SJCRH30 (cell line): Measurements from ENCODE around the gene KIAA0232. TPM values are rescaled to one million over a fixed set of nuclear protein-coding genes. Genes with fewer than 3 reads are reported as not detected.

ENCODE experiments used
- DNase-seq, 2 experiments: peaks; one replicate each; pipeline ENCODE4 v3.0.0-alpha.2; 2015 to 2020
- H3K27ac ChIP-seq: fragments of 250-450 bp; sonication (Bioruptor Pico); 2 replicates; pipeline ENCODE4 v1.5.1; 2020; ENCODE audit warnings: mild to moderate bottlenecking, moderate library complexity
- H3K27me3 ChIP-seq: fragments of 250-450 bp; sonication (Bioruptor Pico); 2 replicates; pipeline ENCODE4 v1.5.1; 2020; ENCODE audit warnings: mild to moderate bottlenecking, moderate library complexity
- H3K36me3 ChIP-seq: fragments of 250-450 bp; sonication (Bioruptor Pico); 2 replicates; pipeline ENCODE4 v1.5.1; 2020; ENCODE audit warnings: mild to moderate bottlenecking, moderate library complexity
- H3K4me1 ChIP-seq: fragments of 250-450 bp; sonication (Bioruptor Pico); 2 replicates; pipeline ENCODE4 v1.5.1; 2020; ENCODE audit warnings: mild to moderate bottlenecking, moderate library complexity
- H3K4me3 ChIP-seq: fragments of 250-450 bp; sonication (Bioruptor Pico); 2 replicates; pipeline ENCODE4 v1.5.1; 2020; ENCODE audit warnings: mild to moderate bottlenecking, moderate library complexity
- H3K9me3 ChIP-seq: fragments of 250-450 bp; sonication (Bioruptor Pico); replicated peaks from 2 replicates; pipeline ENCODE4 v1.5.1; 2020; ENCODE audit warnings: mild to moderate bottlenecking, moderate library complexity
- total RNA-seq: library from RNA; depleted of rRNA; stranded (reverse); fragments of >200 nt; shearing (Covaris generic); gene quantifications from 2 replicates; pipeline ENCODE4 v1.2.3, GENCODE V29; 2014; rRNA removed

The KIAA0232 gene
- total RNA-seq, 1 experiment from 2014 or later: 28.7 TPM

DNA sequence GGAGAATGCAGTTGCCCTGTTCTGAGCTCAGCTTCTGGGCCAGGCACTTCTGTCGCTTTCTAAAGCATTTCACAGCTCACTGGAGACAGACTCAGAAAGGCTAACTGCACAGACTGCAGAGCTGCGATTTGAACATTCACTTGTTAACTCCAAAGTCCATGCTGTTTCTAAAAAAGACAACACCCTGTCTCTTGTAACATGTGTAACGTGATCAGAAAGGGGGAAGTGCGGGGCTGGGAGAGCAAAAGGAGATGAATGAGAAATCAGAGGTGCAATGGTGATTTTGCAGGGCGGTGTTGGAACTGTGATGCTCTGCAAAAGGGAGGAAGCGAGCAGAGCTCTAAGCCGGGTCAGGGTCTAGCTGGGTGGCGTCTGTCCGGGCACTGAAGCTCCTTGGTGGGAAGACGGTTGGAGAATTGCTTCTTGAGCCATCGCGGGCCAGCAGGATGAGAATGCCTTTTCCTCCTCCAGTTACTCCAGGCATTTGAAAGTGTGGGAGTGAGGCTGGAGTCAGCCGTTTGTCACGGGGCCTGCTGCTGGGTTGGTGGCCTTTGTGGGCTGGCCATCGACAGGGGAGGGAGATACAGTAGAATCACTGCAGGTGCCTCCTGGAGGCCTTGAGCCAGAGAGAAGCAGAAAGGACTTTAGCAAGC lies 147.4 kb downstream of the KIAA0232 start:
- Histone ChIP-seq H3K36me3 (no peaks in the 10 kb centered on the region), H3K4me3 (no peak overlapping the region), H3K4me1 (peaks cover 12% of the 10 kb centered on the region), H3K27me3 (no peaks in the 10 kb centered on the region), H3K9me3 (no peaks in the 10 kb centered on the region), H3K27ac (no peak overlapping the region)
- no peak for DNase-seq

DNA sequence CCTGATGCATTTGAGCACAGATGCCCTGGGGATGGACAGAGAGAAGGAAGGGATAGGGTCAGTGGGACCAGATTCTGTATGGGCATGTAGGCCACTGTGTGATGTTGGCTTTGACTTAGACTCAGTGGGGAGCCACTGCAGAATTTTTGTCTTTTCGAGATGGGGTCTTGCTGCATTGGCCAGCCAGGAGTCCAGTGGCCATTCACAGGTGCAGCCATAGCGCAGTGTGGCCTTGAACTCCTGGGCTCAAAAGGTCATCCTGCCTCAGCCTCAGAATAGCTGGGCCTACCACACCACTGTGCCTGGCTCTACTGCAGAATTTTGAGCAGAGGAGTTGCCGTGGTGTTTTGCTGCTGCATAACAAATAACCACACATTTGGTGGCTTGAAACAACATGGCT lies 149.9 kb downstream of the KIAA0232 start:
- H3K4me3 ChIP-seq: no peak overlapping the region
- no peaks in the 10 kb centered on the region for H3K36me3 ChIP-seq
- no peak for DNase-seq
- H3K27ac ChIP-seq: no peak overlapping the region
- H3K4me1 ChIP-seq: peaks cover 5% of the 10 kb centered on the region; the same call in 1 of the 2 replicates
- no peaks in the 10 kb centered on the region for H3K9me3 ChIP-seq
- no peaks in the 10 kb centered on the region for H3K27me3 ChIP-seq

DNA sequence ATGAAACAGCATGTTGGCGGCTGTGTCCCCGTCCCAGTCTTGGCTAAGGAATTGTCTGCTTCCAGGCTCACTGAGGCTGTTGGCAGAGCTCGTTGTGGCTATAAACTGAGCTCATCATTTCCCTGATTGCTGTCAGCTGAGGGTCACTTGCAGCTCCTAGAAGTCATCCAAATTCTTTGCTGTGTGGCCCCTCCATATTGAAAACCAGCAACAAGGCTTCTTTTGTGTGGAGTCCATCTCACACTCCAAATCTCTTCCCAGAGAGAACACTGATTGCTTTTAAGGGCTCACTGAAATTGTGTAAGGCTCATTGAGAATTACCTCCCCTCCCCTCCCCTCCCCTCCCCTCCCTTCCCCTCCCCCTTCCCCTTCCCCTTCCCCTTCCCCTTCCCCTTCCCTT lies 150.4 kb downstream of the KIAA0232 start:
- no peaks in the 10 kb centered on the region for H3K9me3 ChIP-seq

More for the DNA sequence above, 150.4 kb downstream of the KIAA0232 start:
- H3K27ac ChIP-seq: no peak overlapping the region
- peaks cover 3% of the 10 kb centered on the region; the same call in 1 of the 2 replicates for H3K4me1 ChIP-seq
- no peaks in the 10 kb centered on the region for H3K36me3 ChIP-seq
- DNase-seq: no peak
- H3K27me3 ChIP-seq: no peaks in the 10 kb centered on the region
- no peak overlapping the region for H3K4me3 ChIP-seq

Other genes starting within 250 kb of the KIAA0232 start
- gene MAN2B2, start 207.5 kb upstream of the KIAA0232 start, total RNA-seq: 8.9 and 9.1 TPM in 2 replicates
- gene MRFAP1, start 142.0 kb upstream of the KIAA0232 start, total RNA-seq: 306 and 313 TPM in 2 replicates
- 0.13 and 0.18 TPM in 2 replicates for gene S100P, start 88.8 kb upstream of the KIAA0232 start, total RNA-seq
- gene MRFAP1L1, start 72.9 kb upstream of the KIAA0232 start, total RNA-seq: 88.4 and 88.7 TPM in 2 replicates
- gene BLOC1S4, start 66.6 kb upstream of the KIAA0232 start, total RNA-seq: 17.2 and 18.2 TPM in 2 replicates
- 54.5 and 58.0 TPM in 2 replicates for gene TBC1D14, start 127.1 kb downstream of the KIAA0232 start, total RNA-seq